Natural killer cell (primary cell): ENCODE data around the gene TMEM30B. TPM values are rescaled to one million over a fixed set of nuclear protein-coding genes. Genes with fewer than 3 reads are reported as not detected.
"Not testable (repeated sequence)": the region's sequence is repeated elsewhere in the genome, so short reads cannot be mapped to it uniquely, and the experiment has no call there.

ENCODE experiments used
- ATAC-seq, 3 donors: fragments of 150-1000 bp in 2 of 3; fragments of 200-7000 bp in 1 of 3; cut with Tn5 transposase; 1 replicate in 1 of 3; 2 replicates in 2 of 3; pipeline ENCODE4 v1.10.0; 2021; ENCODE audit warnings: mild to moderate bottlenecking in 2 of 3, moderate library complexity in 2 of 3
- DNase-seq, 2 donors: peaks; one replicate each; pipeline versions ENCODE4 v3.0.0 to v3.0.0-alpha.2; 2013 to 2021; ENCODE audit warnings: mixed read lengths in 1 of 2
- H3K27ac ChIP-seq: one replicate; pipeline ENCODE4 v1.5.1; 2013; ENCODE audit warnings: mild to moderate bottlenecking, low read length
- H3K27me3 ChIP-seq: one replicate; pipeline ENCODE4 v1.6.1; 2013; ENCODE audit warnings: low read length; ENCODE audit not compliant: control insufficient read depth, insufficient read depth
- H3K36me3 ChIP-seq: one replicate; pipeline ENCODE4 v1.6.1; 2013; ENCODE audit warnings: low read length; ENCODE audit not compliant: control insufficient read depth, insufficient read depth
- H3K4me1 ChIP-seq: one replicate; pipeline ENCODE4 v1.6.1; 2013; ENCODE audit warnings: low read length; ENCODE audit not compliant: control insufficient read depth, insufficient read depth
- H3K4me3 ChIP-seq: one replicate; pipeline ENCODE4 v1.5.1; 2013; ENCODE audit warnings: low read length
- H3K9me3 ChIP-seq: one replicate; pipeline ENCODE4 v1.6.1; 2013; ENCODE audit warnings: low read length; ENCODE audit not compliant: control insufficient read depth, insufficient read depth
- H3K27ac Mint-ChIP-seq, 2 donors: one replicate each; pipeline ENCODE4 v1.8.0; 2022; ENCODE audit warnings: mild to moderate bottlenecking in 2 of 2, mixed read lengths in 2 of 2, moderate library complexity in 1 of 2
- H3K27me3 Mint-ChIP-seq, 2 donors: one replicate each; pipeline ENCODE4 v1.8.0; 2022; ENCODE audit warnings: low read depth in 2 of 2, mixed read lengths in 2 of 2
- H3K36me3 Mint-ChIP-seq: one replicate; pipeline ENCODE4 v1.8.0; 2022; ENCODE audit warnings: mixed read lengths
- H3K4me1 Mint-ChIP-seq, 2 donors: one replicate each; pipeline ENCODE4 v1.8.0; 2022; ENCODE audit warnings: mixed read lengths in 2 of 2
- H3K4me3 Mint-ChIP-seq: one replicate; pipeline ENCODE4 v1.8.0; 2022; ENCODE audit warnings: mild to moderate bottlenecking, moderate library complexity, mixed read lengths
- H3K9me3 Mint-ChIP-seq, 2 donors: one replicate each; pipeline ENCODE4 v1.8.0; 2022; ENCODE audit warnings: mixed read lengths in 2 of 2
- CTCF ChIP-seq: fragments of 200-600 bp; IDR thresholded peaks from one replicate; pipeline ENCODE4 v1.8.0; 2022; ENCODE audit warnings: antibody characterized with exemption
- WGBS: methylation state at CpG from one replicate; pipeline ENCODE4 v1.1.7; 2013; ENCODE audit warnings: missing lambda C conversion rate; ENCODE audit not compliant: insufficient coverage; 5-methylcytosine and 5-hydroxymethylcytosine counted together
- intact Hi-C: fragments of 100-400 bp; cut with micrococcal nuclease; formaldehyde crosslinking; loops from one replicate; pipeline ENCODE4 v1.14.2; 2022
- total RNA-seq, 4 donors: library from RNA; stranded (reverse); fragments of 120-200 nt in 1 of 4; gene quantifications; one replicate each; pipeline versions ENCODE4 v1.2.3 to v1.2.4, GENCODE V29; 2013 to 2022

The TMEM30B gene
- total RNA-seq, 3 donors from 2014 or later (not counting 1 experiment from before 2014, with no cell fraction given), result 1.0 to 1.4 (median 1.3) TPM

DNA sequence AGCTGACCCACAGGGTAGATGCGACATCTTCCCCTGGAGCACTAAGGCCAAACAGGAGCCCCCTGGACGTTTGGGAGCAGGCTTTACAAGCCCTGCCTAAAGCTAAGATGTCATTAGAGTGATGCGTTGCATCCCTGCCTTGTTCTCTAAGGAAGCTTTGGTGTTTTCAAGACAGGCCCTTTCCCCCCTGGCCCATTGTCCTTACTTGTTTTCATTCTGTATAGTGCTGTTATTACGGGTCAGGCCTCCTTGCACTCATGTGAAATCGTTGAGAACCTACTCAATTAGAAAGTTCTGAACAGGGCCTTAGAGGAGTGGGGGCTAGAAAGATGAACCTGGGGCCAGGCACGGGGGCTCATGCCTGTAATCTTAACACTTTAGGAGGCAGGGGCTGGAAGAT is 38.6 kb upstream of the TMEM30B start:
- H3K36me3 ChIP-seq, result no peaks in the 10 kb centered on the region
- H3K4me3 ChIP-seq, result no peak overlapping the region
- no peak overlapping the region for H3K4me3 Mint-ChIP-seq
- DNase-seq (no peak), ATAC-seq (no peak)
- intact Hi-C loops, result loop anchor here (5.0 kb wide), 2 partner anchors 38 to 198 kb away; no protein-coding TSS in a partner anchor
- H3K36me3 Mint-ChIP-seq, result peaks cover 15% of the 10 kb centered on the region
- peaks cover 19 to 22% of the 10 kb centered on the region in 2 donors for H3K4me1 Mint-ChIP-seq
- H3K4me1 ChIP-seq, result peaks cover 13% of the 10 kb centered on the region
- H3K9me3 ChIP-seq, result no peaks in the 10 kb centered on the region
- no peaks in the 10 kb centered on the region for H3K27me3 ChIP-seq
- H3K27me3 Mint-ChIP-seq, result no peaks in the 10 kb centered on the region
- no peak for TF ChIP-seq CTCF
- no peaks in the 10 kb centered on the region for H3K9me3 Mint-ChIP-seq
- no peak overlapping the region for H3K27ac ChIP-seq
- WGBS, result 83% methylated on average over 6 of the region's 6 CpGs
- H3K27ac Mint-ChIP-seq, result no peak overlapping the region

DNA sequence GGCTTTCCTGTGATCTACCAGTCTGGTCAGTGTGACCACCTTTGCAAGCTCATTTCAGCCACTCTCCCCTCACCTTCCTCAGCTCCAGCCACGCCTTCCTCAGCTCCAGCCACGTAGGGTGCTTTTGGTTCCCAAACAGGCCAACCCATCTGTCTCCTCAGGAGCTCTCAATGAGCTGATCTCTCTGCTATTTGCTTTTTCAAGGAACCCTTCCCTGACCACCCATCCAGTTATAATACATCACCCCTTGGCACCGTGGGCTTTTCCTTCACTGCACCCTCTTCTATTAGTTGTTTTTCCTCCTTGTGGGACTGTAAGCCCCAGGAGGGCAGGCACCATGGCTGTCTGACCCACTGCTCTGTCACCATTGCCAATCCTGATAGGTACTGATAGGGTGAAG is 37.9 kb upstream of the TMEM30B start:
- WGBS, result 92% methylated on average over 3 of the region's 3 CpGs

GRCh38 chr14:61315313-61315712 is 34.2 kb upstream of the TMEM30B start:
- no peaks in the 10 kb centered on the region for H3K4me1 ChIP-seq
- 100% methylated on average over 3 of the region's 4 CpGs for WGBS
- ATAC-seq (no peak), DNase-seq (no peak)
- H3K4me1 Mint-ChIP-seq, result no peaks in the 10 kb centered on the region
- H3K36me3 ChIP-seq, result no peaks in the 10 kb centered on the region
- H3K27ac ChIP-seq, result no peak overlapping the region
- intact Hi-C loops, result no loop called here
- no peaks in the 10 kb centered on the region for H3K27me3 Mint-ChIP-seq
- H3K9me3 ChIP-seq, result peaks cover 7% of the 10 kb centered on the region
- no peaks in the 10 kb centered on the region for H3K27me3 ChIP-seq
- peaks cover 0 to 3% of the 10 kb centered on the region in 2 donors for H3K9me3 Mint-ChIP-seq
- no peak overlapping the region for H3K27ac Mint-ChIP-seq
- TF ChIP-seq CTCF, result no peak
- H3K4me3 ChIP-seq, result no peak overlapping the region
- H3K4me3 Mint-ChIP-seq, result no peak overlapping the region
- no peaks in the 10 kb centered on the region for H3K36me3 Mint-ChIP-seq

More for the DNA sequence above, 37.9 kb upstream of the TMEM30B start:
- H3K9me3 ChIP-seq, result no peaks in the 10 kb centered on the region
- H3K4me1 ChIP-seq, result peaks cover 8% of the 10 kb centered on the region
- intact Hi-C loops, result no loop called here
- H3K36me3 ChIP-seq, result no peaks in the 10 kb centered on the region
- Mint-ChIP-seq H3K4me1 (peaks cover 14 to 17% of the 10 kb centered on the region in 2 donors), H3K27me3 (no peaks in the 10 kb centered on the region), H3K4me3 (no peak overlapping the region), H3K36me3 (peaks cover 12% of the 10 kb centered on the region), H3K27ac (no peak overlapping the region), H3K9me3 (no peaks in the 10 kb centered on the region)
- DNase-seq (no peak), ATAC-seq (no peak)
- H3K4me3 ChIP-seq, result no peak overlapping the region
- H3K27ac ChIP-seq, result no peak overlapping the region
- no peaks in the 10 kb centered on the region for H3K27me3 ChIP-seq
- TF ChIP-seq CTCF, result no peak

DNA sequence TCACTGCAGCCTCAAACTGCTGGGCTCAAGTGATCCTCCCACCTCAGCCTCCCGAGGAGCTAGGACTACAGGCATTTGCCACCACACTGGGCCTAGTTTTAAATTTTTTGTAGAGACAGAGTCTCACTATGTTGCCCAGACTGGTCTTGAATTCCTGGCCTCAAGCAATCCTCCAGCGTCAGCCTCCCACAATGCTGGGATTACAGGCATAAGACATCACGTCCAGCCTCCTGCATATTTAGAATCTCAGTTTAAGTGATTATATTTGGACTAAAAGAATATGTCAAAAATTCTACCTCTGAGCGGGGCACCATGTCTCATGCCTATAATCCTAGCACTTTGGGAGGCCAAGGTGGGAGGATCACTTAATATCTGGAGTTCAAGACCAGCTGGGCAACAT is 27.6 kb upstream of the TMEM30B start:
- H3K36me3 ChIP-seq, H3K27ac Mint-ChIP-seq, H3K9me3 Mint-ChIP-seq, H3K4me1 ChIP-seq, H3K4me3 ChIP-seq, H3K27ac ChIP-seq, H3K36me3 Mint-ChIP-seq, ATAC-seq, H3K27me3 Mint-ChIP-seq, intact Hi-C loops, H3K27me3 ChIP-seq, H3K4me3 Mint-ChIP-seq, DNase-seq: not testable (repeated sequence)
- 87% methylated on average over 4 of the region's 4 CpGs for WGBS
- H3K9me3 ChIP-seq, result peaks cover 17% of the 10 kb centered on the region
- H3K4me1 Mint-ChIP-seq, result peaks cover 8 to 15% of the 10 kb centered on the region in 2 donors
